Activated naive CD4-positive, alpha-beta T cell treated with anti-CD3 and anti-CD28 coated beads, Interleukin-2, amount 10 ng/mL, durations not matched to agents 7 days and 5 days (primary cell): ENCODE data around the gene DPYSL5.
"Not testable (repeated sequence)": the region's sequence is repeated elsewhere in the genome, so short reads cannot be mapped to it uniquely, and the experiment has no call there.

Experiments used
- CTCF ChIA-PET: fragments of 350-600 bp; sonication (Branson Sonifier 250); formaldehyde crosslinking; loops from one replicate; lab custom pipeline; 2021; ENCODE audit warnings: antibody characterized with exemption; lab: Charles Lee
- DNase-seq: peaks from one replicate; pipeline ENCODE4 v3.0.0-alpha.2; 2020
- H3K27ac Mint-ChIP-seq: one replicate; pipeline ENCODE4 v1.8.0; 2021; ENCODE audit warnings: mild to moderate bottlenecking, moderate library complexity, mixed read lengths
- H3K27me3 Mint-ChIP-seq: one replicate; pipeline ENCODE4 v1.8.0; 2021; ENCODE audit warnings: mild to moderate bottlenecking, mixed read lengths
- H3K36me3 Mint-ChIP-seq: one replicate; pipeline ENCODE4 v1.8.0; 2021; ENCODE audit warnings: mixed read lengths
- H3K4me1 Mint-ChIP-seq: one replicate; pipeline ENCODE4 v1.8.0; 2021; ENCODE audit warnings: mixed read lengths
- H3K4me3 Mint-ChIP-seq: one replicate; pipeline ENCODE4 v1.8.0; 2021; ENCODE audit warnings: mild to moderate bottlenecking, moderate library complexity, mixed read lengths
- H3K9me3 Mint-ChIP-seq: one replicate; pipeline ENCODE4 v1.8.0; 2021; ENCODE audit warnings: mixed read lengths

DPYSL5 gene, protein sequence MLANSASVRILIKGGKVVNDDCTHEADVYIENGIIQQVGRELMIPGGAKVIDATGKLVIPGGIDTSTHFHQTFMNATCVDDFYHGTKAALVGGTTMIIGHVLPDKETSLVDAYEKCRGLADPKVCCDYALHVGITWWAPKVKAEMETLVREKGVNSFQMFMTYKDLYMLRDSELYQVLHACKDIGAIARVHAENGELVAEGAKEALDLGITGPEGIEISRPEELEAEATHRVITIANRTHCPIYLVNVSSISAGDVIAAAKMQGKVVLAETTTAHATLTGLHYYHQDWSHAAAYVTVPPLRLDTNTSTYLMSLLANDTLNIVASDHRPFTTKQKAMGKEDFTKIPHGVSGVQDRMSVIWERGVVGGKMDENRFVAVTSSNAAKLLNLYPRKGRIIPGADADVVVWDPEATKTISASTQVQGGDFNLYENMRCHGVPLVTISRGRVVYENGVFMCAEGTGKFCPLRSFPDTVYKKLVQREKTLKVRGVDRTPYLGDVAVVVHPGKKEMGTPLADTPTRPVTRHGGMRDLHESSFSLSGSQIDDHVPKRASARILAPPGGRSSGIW

DNA sequence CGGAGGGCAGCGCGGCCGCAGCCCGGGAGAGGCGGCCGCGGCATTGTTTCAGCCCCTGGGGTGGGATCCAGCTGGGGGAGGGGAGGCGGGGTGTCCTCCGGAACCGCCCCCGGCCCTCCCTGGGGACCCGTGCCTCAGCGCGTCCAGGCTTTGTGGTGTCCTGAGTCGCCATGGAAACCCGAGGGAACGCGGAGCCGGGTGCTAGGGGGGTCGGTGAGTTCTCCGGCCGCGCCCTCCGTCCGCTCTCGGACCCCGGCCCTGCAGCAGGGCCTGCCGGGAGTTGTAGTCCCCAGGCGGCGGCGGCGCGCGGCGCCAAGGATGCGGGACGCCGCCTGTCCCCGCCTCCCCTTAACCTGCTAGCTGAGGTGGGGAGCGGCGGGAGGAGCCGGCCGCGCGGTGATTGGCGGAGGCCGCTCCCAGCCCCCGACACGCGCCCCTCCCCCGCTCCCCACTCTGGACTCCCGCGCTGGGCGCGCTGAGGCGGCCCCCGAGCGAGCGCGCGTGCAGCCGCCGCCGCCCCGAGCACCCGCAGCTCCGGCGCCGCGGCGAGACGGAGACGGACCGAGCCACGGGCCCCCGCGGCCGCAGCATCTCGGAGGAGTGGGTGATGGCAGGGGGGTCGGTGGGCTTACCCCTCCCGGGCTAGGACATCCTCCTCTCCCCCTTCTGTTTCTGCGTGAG lies at the start of gene DPYSL5:
DPYSL5 (plus strand) TSS at position 478 of the 681 bp plus-strand sequence. CDS start 50,368 bp downstream, outside the sequence.
- peak; percentile 40 for DNase-seq
- Mint-ChIP-seq H3K4me1 (peaks cover 11% of the 10 kb centered on the region), H3K27me3 (peaks cover 77% of the 10 kb centered on the region), H3K36me3 (no peaks in the 10 kb centered on the region), H3K4me3 (peak within 1 kb of the TSS; percentile 48), H3K27ac (no peak within 1 kb of the TSS), H3K9me3 (no peaks in the 10 kb centered on the region)
- CTCF ChIA-PET = interaction anchor here (2.6 to 5.3 kb wide), 2 partner anchors 75 to 94 kb away, joined by 9 to 95 read pairs; no protein-coding TSS in a partner anchor

DNA sequence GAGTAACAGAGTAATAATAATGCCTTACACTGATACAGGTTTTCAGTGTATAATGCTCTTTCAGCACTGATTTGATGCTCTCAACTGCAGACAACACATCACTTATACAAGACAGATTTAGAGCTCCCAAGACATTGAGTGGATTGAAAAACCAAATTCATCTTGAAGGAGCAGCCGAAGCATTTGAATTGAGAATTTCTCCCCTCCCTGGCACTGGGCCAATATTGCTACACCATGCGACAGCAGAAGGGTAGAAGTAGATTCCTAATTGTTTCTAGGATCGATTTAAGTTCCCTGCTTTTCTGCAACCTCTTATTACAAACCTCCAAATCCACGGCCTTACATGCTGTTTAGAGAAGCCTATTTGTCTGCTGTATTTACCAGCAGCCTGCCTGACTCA lies 46.6 kb upstream of the DPYSL5 start:
- CTCF ChIA-PET = no interaction called here

DNA sequence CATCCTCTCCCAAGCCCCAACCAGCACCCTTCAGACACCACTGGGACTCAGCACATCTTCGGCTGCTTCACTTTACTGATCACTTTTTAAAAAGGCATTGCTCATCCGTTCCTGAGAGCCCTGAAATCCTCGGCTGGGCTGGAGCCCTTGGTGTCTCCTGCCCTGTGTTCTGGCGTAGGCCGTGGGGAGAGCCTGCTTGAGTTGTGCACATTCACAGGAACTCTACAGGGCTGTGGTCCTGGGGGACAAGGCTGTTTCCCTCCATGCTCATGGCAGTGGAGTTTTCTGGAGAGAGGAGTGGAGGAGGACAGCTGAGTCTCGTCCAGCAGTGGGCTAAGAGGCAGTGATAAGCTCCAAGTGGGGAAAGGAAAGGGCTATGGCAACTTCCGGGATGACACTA lies 46.1 kb upstream of the DPYSL5 start:
- peaks cover 34% of the 10 kb centered on the region for H3K36me3 Mint-ChIP-seq
- DNase-seq = no peak
- H3K27me3 Mint-ChIP-seq = no peaks in the 10 kb centered on the region
- H3K4me3 Mint-ChIP-seq = no peak overlapping the region
- CTCF ChIA-PET = no interaction called here
- no peak overlapping the region for H3K27ac Mint-ChIP-seq
- H3K4me1 Mint-ChIP-seq = no peaks in the 10 kb centered on the region
- no peaks in the 10 kb centered on the region for H3K9me3 Mint-ChIP-seq

More for the DNA sequence above, 46.6 kb upstream of the DPYSL5 start:
- H3K4me1 Mint-ChIP-seq = no peaks in the 10 kb centered on the region
- H3K27me3 Mint-ChIP-seq = no peaks in the 10 kb centered on the region
- H3K27ac Mint-ChIP-seq = no peak overlapping the region
- no peak for DNase-seq
- peaks cover 38% of the 10 kb centered on the region for H3K36me3 Mint-ChIP-seq
- no peaks in the 10 kb centered on the region for H3K9me3 Mint-ChIP-seq
- no peak overlapping the region for H3K4me3 Mint-ChIP-seq

DNA sequence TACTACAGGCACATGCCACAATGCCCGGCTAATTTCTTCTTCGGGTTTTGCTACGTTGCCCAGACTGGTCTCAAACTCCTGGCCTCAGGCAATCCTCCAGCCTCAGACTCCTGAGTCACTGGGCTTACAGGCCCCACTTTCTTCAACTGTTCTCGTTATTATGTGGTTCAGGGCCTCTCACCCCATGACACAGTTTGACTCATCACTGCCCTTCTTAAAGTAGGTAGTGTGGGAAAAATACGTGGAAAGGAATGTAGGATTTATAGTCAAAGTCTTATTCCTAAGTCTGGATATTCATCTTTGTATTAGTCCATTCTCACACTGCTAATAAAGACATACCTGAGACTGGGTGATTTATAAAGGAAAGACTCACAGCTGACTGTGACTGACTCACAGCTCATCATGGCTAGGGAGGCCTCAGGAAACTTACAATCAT lies 42.7 kb upstream of the DPYSL5 start:
- peaks cover 8% of the 10 kb centered on the region for H3K4me1 Mint-ChIP-seq
- H3K4me3 Mint-ChIP-seq = no peak overlapping the region
- peaks cover 13% of the 10 kb centered on the region for H3K36me3 Mint-ChIP-seq
- no peak for DNase-seq
- no peaks in the 10 kb centered on the region for H3K9me3 Mint-ChIP-seq
- H3K27me3 Mint-ChIP-seq = no peaks in the 10 kb centered on the region
- H3K27ac Mint-ChIP-seq = no peak overlapping the region
- CTCF ChIA-PET = interaction anchor here (0.5 kb wide), 1 partner anchor 1378 kb away, joined by 3 read pairs; no protein-coding TSS in a partner anchor

DNA sequence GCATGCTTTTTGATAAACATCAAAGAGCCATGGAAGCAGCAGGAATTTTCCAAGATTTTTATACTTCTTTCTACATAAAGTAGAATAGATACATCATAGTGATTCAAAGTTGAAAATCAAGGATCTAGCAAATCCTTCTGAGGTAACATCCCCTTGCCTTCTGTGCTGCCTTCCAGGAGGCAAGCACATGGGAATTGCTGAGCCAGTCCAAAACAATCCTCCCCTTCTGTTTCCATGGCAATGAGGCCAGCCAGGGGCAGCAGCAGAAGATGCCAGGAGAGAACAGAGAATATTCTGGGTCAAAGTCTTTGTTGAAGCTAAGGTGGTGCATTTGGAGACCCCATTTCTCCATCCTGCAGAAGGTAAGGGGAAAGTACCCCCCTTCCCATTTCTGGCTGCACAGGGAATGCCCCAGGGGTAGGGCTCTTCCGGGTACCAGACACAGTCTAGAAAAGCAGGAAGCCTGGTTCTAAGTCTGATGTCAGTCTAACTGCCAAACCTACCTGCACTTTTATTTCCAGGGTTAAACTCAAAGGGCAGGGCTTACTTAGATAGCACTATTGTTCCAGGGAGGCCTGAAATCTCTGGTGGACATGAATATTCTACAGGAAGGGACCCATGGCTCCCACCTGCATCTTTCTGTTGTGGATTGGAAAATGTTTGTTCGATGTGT lies 40.0 kb upstream of the DPYSL5 start:
- DNase-seq = no peak
- H3K4me3 Mint-ChIP-seq = no peak overlapping the region
- peaks cover 7% of the 10 kb centered on the region for H3K27me3 Mint-ChIP-seq
- peaks cover 11% of the 10 kb centered on the region for H3K4me1 Mint-ChIP-seq
- H3K9me3 Mint-ChIP-seq = no peaks in the 10 kb centered on the region
- H3K36me3 Mint-ChIP-seq = no peaks in the 10 kb centered on the region
- H3K27ac Mint-ChIP-seq = no peak overlapping the region
- CTCF ChIA-PET = no interaction called here

DNA sequence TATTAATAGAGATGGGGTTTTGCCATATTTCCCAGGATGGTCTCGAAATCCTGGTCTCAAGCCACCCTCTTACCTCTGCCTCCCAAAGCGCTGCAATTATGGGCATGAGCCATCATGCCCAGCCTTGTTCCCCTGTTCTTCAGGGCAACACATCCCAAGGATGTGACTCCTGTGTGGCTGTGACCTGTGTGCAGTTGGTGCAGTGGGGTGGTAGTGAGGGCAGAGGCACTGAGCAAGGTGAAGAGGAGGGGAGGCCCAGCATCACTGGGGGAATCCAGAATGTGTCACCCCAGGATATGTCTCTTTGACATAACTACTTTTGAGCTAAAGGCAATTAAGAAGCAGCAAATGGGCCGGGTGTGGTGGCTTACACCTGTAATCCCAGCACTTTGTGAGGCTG lies 38.7 kb upstream of the DPYSL5 start:
- peaks cover 7% of the 10 kb centered on the region for H3K27me3 Mint-ChIP-seq
- CTCF ChIA-PET = interaction anchor here (1.0 kb wide), 1 partner anchor 208 kb away, joined by 3 read pairs; no protein-coding TSS in a partner anchor

DNA sequence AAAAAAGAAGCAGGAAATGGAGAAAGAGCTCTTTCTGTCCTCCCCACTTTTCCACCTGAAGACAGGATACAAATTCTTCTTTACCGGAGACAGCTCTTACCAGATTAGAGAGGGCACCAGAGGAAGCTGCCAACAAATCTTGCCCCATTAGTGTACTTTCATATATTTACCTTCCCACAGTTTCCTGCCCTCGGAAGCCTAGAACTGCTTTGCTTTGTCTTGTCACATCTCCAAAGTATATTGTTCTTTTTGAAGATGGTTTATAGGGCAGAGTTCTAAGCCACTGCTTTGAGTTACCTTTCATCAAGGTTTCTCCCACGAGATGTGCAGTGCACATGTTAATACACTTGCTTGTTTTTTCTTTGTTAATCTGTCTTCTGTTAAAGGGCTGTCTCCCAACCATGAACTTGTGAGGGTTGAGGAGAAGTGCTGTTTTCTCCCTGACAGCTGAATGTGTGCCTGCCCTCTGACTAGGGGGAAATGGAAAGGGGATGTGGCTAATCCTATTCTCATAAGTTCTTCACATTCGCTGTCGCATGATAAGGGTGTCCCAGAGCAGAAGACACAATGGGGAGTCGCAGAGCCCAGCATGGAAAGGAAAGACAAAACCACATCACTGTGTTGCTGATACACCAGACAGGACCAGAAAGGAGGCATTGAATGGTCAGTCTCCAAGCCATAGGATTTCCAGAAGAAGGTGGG lies 37.9 kb upstream of the DPYSL5 start:
- Mint-ChIP-seq H3K4me3 (no peak overlapping the region), H3K27ac (no peak overlapping the region), H3K27me3 (peaks cover 8% of the 10 kb centered on the region), H3K36me3 (no peaks in the 10 kb centered on the region), H3K9me3 (no peaks in the 10 kb centered on the region), H3K4me1 (peaks cover 11% of the 10 kb centered on the region)
- CTCF ChIA-PET = interaction anchor here (1.0 kb wide), 1 partner anchor 207 kb away, joined by 3 read pairs; no protein-coding TSS in a partner anchor
- DNase-seq = no peak

More for the DNA sequence above, 38.7 kb upstream of the DPYSL5 start:
- no peaks in the 10 kb centered on the region for H3K36me3 Mint-ChIP-seq
- H3K4me3 Mint-ChIP-seq = no peak overlapping the region
- no peak for DNase-seq
- peaks cover 11% of the 10 kb centered on the region for H3K4me1 Mint-ChIP-seq
- no peaks in the 10 kb centered on the region for H3K9me3 Mint-ChIP-seq
- no peak overlapping the region for H3K27ac Mint-ChIP-seq

DNA sequence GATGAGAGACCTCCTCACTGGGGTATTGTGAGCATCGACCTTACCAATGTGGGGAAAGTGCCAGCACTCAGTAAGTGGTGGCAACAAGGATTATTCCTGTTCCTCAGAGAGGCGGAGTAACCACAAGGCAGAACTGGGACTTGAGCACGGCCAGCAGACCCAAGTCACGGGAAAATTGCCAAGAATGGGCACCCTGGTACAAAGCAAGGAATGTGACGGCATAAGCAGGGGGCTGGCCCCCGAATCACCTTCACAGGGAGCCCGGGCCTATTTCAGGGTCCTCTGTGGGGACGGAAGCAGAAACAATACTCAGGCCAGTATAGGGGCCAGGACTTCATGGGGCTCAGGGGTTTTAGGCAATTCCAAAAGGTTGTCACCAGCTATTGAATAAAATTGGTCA lies 36.7 kb upstream of the DPYSL5 start:
- Mint-ChIP-seq H3K9me3 (no peaks in the 10 kb centered on the region), H3K4me1 (peaks cover 11% of the 10 kb centered on the region), H3K27me3 (peaks cover 14% of the 10 kb centered on the region), H3K4me3 (no peak overlapping the region), H3K36me3 (no peaks in the 10 kb centered on the region), H3K27ac (no peak overlapping the region)
- CTCF ChIA-PET = no interaction called here
- DNase-seq = no peak

DNA sequence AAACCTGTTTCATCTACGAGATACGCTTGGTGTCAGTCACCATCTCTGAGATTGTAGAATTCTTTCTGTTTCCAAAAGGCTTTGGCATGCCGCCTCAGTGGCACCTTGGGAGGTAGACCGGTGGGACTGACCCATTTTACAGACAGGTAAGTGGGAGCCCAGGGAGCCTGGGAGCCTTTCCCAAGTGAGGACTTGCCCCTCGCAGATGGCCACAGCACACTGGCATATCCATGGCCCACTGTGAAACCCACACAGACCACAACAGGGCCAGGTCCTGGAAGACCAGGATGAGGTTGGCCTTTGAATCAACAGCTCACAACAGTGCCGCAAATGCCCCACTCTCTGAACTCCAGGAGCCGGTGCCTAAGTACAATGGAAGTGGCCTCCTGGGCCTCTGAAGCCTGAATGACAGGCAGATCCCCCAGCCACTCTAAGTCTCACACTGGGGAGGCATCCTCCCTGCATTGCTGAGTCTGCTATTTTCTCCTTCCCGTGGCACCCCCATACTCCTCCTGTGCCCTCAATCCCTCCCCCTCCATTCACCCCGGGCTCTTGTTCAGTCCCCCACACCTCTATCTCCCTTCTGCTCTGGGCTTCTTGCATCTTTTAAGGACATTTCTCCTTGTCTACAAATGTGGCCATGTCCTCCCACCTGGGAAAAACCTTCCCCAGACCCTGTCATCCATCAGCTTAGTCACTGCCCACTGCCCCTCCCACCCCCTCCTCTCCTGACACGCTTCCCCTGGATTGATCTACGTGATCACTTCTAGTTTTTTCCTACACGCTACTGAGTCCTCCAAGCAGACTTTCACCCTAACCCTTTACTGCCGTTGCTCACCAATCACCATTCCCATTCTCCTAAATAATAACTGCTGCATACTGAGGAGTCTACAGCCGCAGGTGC lies 35.9 kb upstream of the DPYSL5 start:
- no peak for DNase-seq
- Mint-ChIP-seq H3K36me3 (no peaks in the 10 kb centered on the region), H3K27me3 (peaks cover 16% of the 10 kb centered on the region), H3K4me3 (no peak overlapping the region), H3K9me3 (no peaks in the 10 kb centered on the region), H3K27ac (no peak overlapping the region), H3K4me1 (peaks cover 11% of the 10 kb centered on the region)
- CTCF ChIA-PET = no interaction called here

DNA sequence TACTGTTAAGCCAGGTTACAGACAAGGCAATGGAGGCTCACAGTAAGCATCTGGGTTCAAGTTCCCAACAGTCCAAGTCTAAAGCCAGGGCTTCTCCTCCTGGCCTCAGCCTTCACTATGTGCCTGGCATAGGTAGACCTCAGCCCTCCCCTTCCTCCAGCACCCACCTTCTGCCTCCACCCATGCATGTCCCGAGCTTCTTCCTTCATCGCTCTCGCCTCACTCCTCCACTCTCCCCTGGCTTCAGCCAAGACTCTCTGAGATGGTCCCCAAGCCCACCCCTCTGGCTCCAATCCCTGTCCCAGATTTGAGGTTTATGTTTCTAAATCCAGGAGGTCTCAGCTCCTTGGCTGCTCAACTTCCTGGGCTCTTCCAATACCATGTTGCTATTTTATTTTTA lies 35.2 kb upstream of the DPYSL5 start:
- no peak for DNase-seq
- Mint-ChIP-seq H3K36me3 (no peaks in the 10 kb centered on the region), H3K4me3 (no peak overlapping the region), H3K4me1 (peaks cover 11% of the 10 kb centered on the region), H3K27me3 (peaks cover 16% of the 10 kb centered on the region), H3K27ac (no peak overlapping the region), H3K9me3 (no peaks in the 10 kb centered on the region)
- CTCF ChIA-PET = no interaction called here

DNA sequence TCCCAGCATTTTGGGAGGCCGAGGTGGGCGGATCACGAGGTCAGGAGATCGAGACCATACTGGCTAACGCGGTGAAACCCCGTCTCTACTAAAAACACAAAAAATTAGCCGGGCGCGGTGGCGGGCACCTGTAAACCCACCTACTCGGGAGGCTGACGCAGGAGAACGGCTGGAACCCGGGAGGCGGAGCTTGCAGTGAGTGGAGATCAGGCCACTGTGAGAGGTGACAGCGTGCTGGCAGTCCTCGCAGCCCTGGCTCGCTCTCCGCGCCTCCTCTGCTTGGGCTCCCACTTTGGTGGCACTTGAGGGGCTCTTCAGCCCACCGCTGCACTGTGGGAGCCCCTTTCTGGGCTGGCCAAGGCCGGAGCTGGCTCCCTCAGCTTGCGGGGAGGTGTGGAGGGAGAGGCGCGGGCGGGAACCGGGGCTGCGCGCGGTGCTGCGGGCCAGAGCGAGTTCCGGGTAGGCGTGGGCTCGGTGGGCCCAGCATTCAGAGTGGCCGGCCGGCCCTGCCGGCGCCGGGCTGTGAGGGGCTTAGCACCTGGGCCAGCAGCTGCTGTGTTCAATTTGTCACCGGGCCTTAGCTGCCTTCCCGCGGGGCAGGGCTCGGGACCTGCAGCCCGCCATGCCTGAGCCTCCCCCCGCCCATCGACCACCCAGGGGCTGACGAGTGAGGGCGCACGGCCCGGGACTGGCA lies 33.7 kb upstream of the DPYSL5 start:
- peaks cover 20% of the 10 kb centered on the region for H3K27me3 Mint-ChIP-seq
- CTCF ChIA-PET = not testable (repeated sequence)

DNA sequence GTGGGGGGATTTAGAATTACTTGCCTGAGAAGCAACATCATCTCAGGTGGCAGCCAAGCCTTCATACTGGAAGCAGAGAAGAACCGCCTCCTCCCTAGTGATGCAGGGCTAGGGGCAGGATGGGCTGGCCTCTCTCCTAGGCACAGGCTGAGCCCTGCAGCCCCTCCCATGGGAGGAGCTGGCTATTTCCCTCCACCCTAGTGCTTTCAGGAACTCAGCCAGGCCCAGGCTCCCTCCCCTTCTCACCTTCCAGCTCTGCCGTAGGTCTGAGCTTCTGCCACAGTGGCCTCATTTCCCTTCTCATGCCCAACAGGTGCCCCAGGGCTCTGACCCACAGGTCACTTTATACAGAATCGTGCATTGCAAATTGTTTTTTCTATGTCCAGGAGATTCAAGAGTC lies 31.0 kb upstream of the DPYSL5 start:
- DNase-seq = peak; percentile 24
- no peaks in the 10 kb centered on the region for H3K36me3 Mint-ChIP-seq
- CTCF ChIA-PET = interaction anchor here (1.2 kb wide), 1 partner anchor 29 kb away, joined by 4 read pairs; no protein-coding TSS in a partner anchor
- H3K9me3 Mint-ChIP-seq = no peaks in the 10 kb centered on the region
- peaks cover 20% of the 10 kb centered on the region for H3K27me3 Mint-ChIP-seq
- H3K4me1 Mint-ChIP-seq = no peaks in the 10 kb centered on the region
- H3K27ac Mint-ChIP-seq = no peak overlapping the region
- no peak overlapping the region for H3K4me3 Mint-ChIP-seq

More for the DNA sequence above, 33.7 kb upstream of the DPYSL5 start:
- H3K27ac Mint-ChIP-seq, H3K4me3 Mint-ChIP-seq, H3K9me3 Mint-ChIP-seq, H3K36me3 Mint-ChIP-seq, DNase-seq: not testable (repeated sequence)
- peaks cover 10% of the 10 kb centered on the region for H3K4me1 Mint-ChIP-seq
